ENCODE results near the gene PDGFRB.

PDGFRB gene

GRCh38 chr5:150129454-150129812 lies 26.2 kb downstream of the PDGFRB start:
- no peak for DNase-seq (ENCODE audit: low read depth)
- peak overlapping the region; percentile 33 for H3K4me3 ChIP-seq (ENCODE audit: low read length)
- TF ChIP-seq, protein P1, sequence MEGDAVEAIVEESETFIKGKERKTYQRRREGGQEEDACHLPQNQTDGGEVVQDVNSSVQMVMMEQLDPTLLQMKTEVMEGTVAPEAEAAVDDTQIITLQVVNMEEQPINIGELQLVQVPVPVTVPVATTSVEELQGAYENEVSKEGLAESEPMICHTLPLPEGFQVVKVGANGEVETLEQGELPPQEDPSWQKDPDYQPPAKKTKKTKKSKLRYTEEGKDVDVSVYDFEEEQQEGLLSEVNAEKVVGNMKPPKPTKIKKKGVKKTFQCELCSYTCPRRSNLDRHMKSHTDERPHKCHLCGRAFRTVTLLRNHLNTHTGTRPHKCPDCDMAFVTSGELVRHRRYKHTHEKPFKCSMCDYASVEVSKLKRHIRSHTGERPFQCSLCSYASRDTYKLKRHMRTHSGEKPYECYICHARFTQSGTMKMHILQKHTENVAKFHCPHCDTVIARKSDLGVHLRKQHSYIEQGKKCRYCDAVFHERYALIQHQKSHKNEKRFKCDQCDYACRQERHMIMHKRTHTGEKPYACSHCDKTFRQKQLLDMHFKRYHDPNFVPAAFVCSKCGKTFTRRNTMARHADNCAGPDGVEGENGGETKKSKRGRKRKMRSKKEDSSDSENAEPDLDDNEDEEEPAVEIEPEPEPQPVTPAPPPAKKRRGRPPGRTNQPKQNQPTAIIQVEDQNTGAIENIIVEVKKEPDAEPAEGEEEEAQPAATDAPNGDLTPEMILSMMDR (IDR thresholded peaks at IDR 0.05; ENCODE audit: insufficient read depth, low read depth, low read length, missing control alignments) = no peak

- no peak overlapping the region for H3K4me3 ChIP-seq (ENCODE audit: low read length)
- TF ChIP-seq, protein P1 (IDR thresholded peaks at IDR 0.05; ENCODE audit: insufficient read depth, low read depth, low read length, missing control alignments) = no peak
- DNase-seq (ENCODE audit: low read depth) = no peak
Observed at GRCh38 chr5:150126921-150127265, 28.8 kb downstream of the PDGFRB start.

DNA sequence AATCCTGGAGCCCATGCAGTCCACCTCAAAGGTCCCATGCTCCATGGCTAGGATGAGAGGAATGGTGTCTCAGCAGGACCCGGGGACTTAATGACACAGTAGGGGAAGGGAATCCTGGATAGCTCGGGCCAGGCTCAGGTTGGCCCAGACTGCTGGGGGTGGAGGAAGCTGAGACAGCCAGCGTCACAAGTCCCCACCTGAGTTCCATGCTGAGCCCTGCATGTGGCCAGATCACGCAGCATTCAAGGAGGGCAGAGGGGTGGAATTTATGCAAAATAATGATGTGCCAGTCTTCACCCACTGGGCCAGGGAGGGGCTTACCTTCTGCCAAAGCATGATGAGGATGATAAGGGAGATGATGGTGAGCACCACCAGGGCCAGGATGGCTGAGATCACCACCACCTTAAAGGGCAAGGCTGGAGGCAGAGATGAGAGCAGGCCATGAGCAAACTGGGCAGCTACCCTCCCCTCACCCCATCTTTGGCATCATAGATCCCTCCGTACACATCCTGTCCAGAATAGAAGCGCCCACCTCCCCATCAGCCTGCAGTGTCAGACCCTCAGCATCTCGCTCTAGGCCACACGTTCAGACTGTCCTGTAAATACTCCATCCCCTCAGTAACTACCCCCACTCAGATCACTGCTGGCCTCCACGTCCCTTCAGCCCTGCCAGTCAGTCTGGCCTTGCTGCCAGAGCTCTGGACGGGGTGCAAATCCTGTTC lies 29.3 kb downstream of the PDGFRB start:
- TF ChIP-seq, protein P1 (IDR thresholded peaks at IDR 0.05; ENCODE audit: insufficient read depth, low read depth, low read length, missing control alignments) = no peak
- H3K4me3 ChIP-seq (ENCODE audit: low read length) = no peak overlapping the region
- DNase-seq (ENCODE audit: low read depth) = no peak

GRCh38 chr5:150125334-150125733 lies 30.3 kb downstream of the PDGFRB start:
- no peak for DNase-seq (ENCODE audit: low read depth)
- H3K4me3 ChIP-seq (ENCODE audit: low read length) = no peak overlapping the region
- TF ChIP-seq, protein P1 (IDR thresholded peaks at IDR 0.05; ENCODE audit: insufficient read depth, low read depth, low read length, missing control alignments) = no peak

DNA sequence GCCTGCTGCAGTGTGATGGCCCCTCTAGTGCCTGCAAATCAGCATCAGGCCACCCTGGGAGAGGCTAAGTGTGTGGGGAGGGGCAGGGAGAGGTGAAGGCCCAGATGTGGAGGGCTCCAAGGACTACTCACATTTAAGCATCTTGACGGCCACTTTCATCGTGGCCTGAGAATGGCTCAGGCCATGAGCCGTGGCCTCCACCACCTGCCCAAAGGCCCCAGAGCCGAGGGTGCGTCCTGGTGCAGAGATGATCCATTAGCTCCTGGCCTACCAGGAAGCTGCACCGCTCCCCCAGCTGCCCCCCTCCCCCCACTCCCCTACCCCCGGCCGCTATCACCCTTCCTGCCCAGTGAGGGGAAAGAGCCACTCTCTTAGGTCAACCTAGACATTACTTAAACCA lies 31.0 kb downstream of the PDGFRB start:
- TF ChIP-seq, protein P1 (IDR thresholded peaks at IDR 0.05; ENCODE audit: insufficient read depth, low read depth, low read length, missing control alignments) = no peak
- no peak for DNase-seq (ENCODE audit: low read depth)

GRCh38 chr5:150124111-150124557 lies 31.5 kb downstream of the PDGFRB start:
- no peak for DNase-seq (ENCODE audit: low read depth)
- H3K4me3 ChIP-seq (ENCODE audit: low read length) = no peak overlapping the region
- TF ChIP-seq, protein P1 (IDR thresholded peaks at IDR 0.05; ENCODE audit: insufficient read depth, low read depth, low read length, missing control alignments) = no peak

More for the DNA sequence above, 31.0 kb downstream of the PDGFRB start:
- H3K4me3 ChIP-seq (ENCODE audit: low read length) = no peak overlapping the region

DNA sequence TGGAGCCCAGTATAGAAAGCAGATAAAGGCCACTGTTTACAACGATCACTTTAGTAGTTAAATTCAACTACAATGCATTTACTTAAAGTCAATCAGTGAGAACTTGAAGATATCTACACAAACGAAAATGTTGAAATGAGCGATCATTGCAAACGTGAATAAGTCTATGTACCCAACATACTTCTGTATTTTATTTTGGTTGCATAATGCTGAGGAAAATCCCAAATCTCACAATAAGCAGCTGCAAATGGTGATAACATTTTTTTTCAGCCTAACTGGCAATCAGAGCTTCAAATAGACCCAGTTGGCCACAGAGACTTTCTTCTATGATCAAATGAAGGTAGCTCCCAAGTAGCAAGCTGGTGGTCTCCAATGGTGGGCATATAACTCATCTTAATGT lies 32.1 kb downstream of the PDGFRB start:
- TF ChIP-seq, protein P1 (IDR thresholded peaks at IDR 0.05; ENCODE audit: insufficient read depth, low read depth, low read length, missing control alignments) = no peak
- no peak overlapping the region for H3K4me3 ChIP-seq (ENCODE audit: low read length)
- DNase-seq (ENCODE audit: low read depth) = no peak
